ENCODE results near the gene ME2.
"Not testable (repeated sequence)": the region's sequence is repeated elsewhere in the genome, so short reads cannot be mapped to it uniquely, and the experiment has no call there.

- TF ChIP-seq, protein P1, sequence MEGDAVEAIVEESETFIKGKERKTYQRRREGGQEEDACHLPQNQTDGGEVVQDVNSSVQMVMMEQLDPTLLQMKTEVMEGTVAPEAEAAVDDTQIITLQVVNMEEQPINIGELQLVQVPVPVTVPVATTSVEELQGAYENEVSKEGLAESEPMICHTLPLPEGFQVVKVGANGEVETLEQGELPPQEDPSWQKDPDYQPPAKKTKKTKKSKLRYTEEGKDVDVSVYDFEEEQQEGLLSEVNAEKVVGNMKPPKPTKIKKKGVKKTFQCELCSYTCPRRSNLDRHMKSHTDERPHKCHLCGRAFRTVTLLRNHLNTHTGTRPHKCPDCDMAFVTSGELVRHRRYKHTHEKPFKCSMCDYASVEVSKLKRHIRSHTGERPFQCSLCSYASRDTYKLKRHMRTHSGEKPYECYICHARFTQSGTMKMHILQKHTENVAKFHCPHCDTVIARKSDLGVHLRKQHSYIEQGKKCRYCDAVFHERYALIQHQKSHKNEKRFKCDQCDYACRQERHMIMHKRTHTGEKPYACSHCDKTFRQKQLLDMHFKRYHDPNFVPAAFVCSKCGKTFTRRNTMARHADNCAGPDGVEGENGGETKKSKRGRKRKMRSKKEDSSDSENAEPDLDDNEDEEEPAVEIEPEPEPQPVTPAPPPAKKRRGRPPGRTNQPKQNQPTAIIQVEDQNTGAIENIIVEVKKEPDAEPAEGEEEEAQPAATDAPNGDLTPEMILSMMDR (conservative IDR thresholded peaks at IDR 0.05; ENCODE audit: low read length), result not testable (repeated sequence)
- not testable (repeated sequence) for TF ChIP-seq EZH2phosphoT487 (IDR thresholded peaks at IDR 0.05; ENCODE audit: borderline replicate concordance, low read depth, low read length)
Measured at GRCh38 chr18:50972404-50972803, 93.5 kb downstream of the ME2 start.

All from OCI-LY7 (cell line).